Peyer's patch (tissue), 4 donors: Measurements from ENCODE around the gene SLC25A30. TPM values are rescaled to one million over a fixed set of nuclear protein-coding genes. Genes with fewer than 3 reads are reported as not detected.
"Not testable (repeated sequence)": the region's sequence is repeated elsewhere in the genome, so short reads cannot be mapped to it uniquely, and the experiment has no call there.

Source experiments
- DNase-seq, 3 donors: peaks; one replicate each; pipeline ENCODE4 v3.0.0-alpha.2; 2017 to 2019
- H3K27ac ChIP-seq, 4 donors: fragments of 200-600 bp; sonication (generic); one replicate each; pipeline ENCODE4 v1.5.1; 2016 to 2019
- H3K27me3 ChIP-seq, 2 donors: fragments of 200-600 bp; sonication (generic); one replicate each; pipeline ENCODE4 v1.5.1; 2019
- H3K36me3 ChIP-seq, 3 donors: fragments of 200-600 bp; sonication (generic); one replicate each; pipeline ENCODE4 v1.5.1; 2016 to 2019
- H3K4me1 ChIP-seq, 4 donors: fragments of 200-600 bp; sonication (generic); one replicate each; pipeline ENCODE4 v1.5.1; 2016 to 2019
- H3K4me3 ChIP-seq, 4 donors: fragments of 200-600 bp; sonication (generic); 1 replicate in 3 of 4; 2 replicates in 1 of 4; pipeline ENCODE4 v1.5.1; 2016 to 2019; ENCODE audit warnings: mild to moderate bottlenecking in 1 of 4
- H3K9me3 ChIP-seq, 4 donors: fragments of 200-600 bp; sonication (generic); one replicate each; pipeline ENCODE4 v1.5.1; 2016 to 2019; ENCODE audit warnings: mild to moderate bottlenecking in 1 of 4
- CTCF ChIP-seq, 6 experiments: fragments of 450-650 bp in 4 of 6; fragments of 200-600 bp in 2 of 6; sonication (generic) in 1 of 6; IDR thresholded peaks; one replicate each; pipeline ENCODE4 v1.5.1; 2017 to 2019; ENCODE audit warnings: antibody characterized with exemption in 6 of 6, mild to moderate bottlenecking in 3 of 6, moderate library complexity in 1 of 6
- POLR2A ChIP-seq, 2 donors: fragments of 450-650 bp; IDR thresholded peaks; one replicate each; pipeline ENCODE4 v1.5.1; 2017; ENCODE audit warnings: antibody characterized with exemption in 2 of 2, mild to moderate bottlenecking in 2 of 2, moderate library complexity in 2 of 2
- total RNA-seq, 4 donors: library from RNA; depleted of rRNA; stranded (reverse); fragments of >200 nt; gene quantifications; one replicate each; pipeline ENCODE4 v1.1.0, GENCODE V29; 2016

Gene SLC25A30
- total RNA-seq, 4 donors from 2014 or later = 5.5 to 16.5 (median 8.8) TPM

- peaks cover 0 to 12% (median 0%) of the 10 kb centered on the region in 4 donors for H3K4me1 ChIP-seq
- no peak overlapping the region for H3K27ac ChIP-seq
- peaks cover 0 to 53% (median 0%) of the 10 kb centered on the region in 3 donors for H3K36me3 ChIP-seq
- no peak overlapping the region for H3K4me3 ChIP-seq
- no peak for TF ChIP-seq POLR2A (IDR thresholded peaks at IDR 0.05)
- no peak for TF ChIP-seq CTCF (IDR thresholded peaks at IDR 0.05)
- DNase-seq = peak in 1 of 3 donors; percentile 72
- H3K9me3 ChIP-seq = no peaks in the 10 kb centered on the region
- H3K27me3 ChIP-seq = no peaks in the 10 kb centered on the region
Measured at GRCh38 chr13:45398877-45399276, 19.3 kb downstream of the SLC25A30 start.

GRCh38 chr13:45396533-45397095 is 21.6 kb downstream of the SLC25A30 start:
- no peaks in the 10 kb centered on the region for H3K27me3 ChIP-seq
- peak overlapping the region in 1 of 4 donors; percentile 41 for H3K27ac ChIP-seq
- H3K4me1 ChIP-seq = peaks cover 0 to 13% (median 0%) of the 10 kb centered on the region in 4 donors
- no peaks in the 10 kb centered on the region for H3K9me3 ChIP-seq
- DNase-seq = no peak
- peaks cover 0 to 40% (median 0%) of the 10 kb centered on the region in 3 donors for H3K36me3 ChIP-seq
- TF ChIP-seq CTCF (IDR thresholded peaks at IDR 0.05) = no peak
- TF ChIP-seq POLR2A (IDR thresholded peaks at IDR 0.05) = no peak
- no peak overlapping the region for H3K4me3 ChIP-seq

- Histone ChIP-seq H3K27me3 (no peaks in the 10 kb centered on the region), H3K36me3 (peaks cover 0 to 33% (median 0%) of the 10 kb centered on the region in 3 donors), H3K4me1 (peaks cover 0 to 13% (median 0%) of the 10 kb centered on the region in 4 donors), H3K4me3 (no peak overlapping the region), H3K9me3 (no peaks in the 10 kb centered on the region), H3K27ac (no peak overlapping the region)
- DNase-seq = peak in 2 of 3 donors; percentile 53 to 77
- TF ChIP-seq POLR2A (IDR thresholded peaks at IDR 0.05) = no peak
- peak in 5 of 6 experiments; percentile 14 to 56 (median 39) for TF ChIP-seq CTCF (IDR thresholded peaks at IDR 0.05)
Measured at GRCh38 chr13:45393941-45394570, 24.1 kb downstream of the SLC25A30 start.

- Histone ChIP-seq H3K9me3 (no peaks in the 10 kb centered on the region), H3K27ac (no peak overlapping the region), H3K36me3 (peaks cover 0 to 27% (median 0%) of the 10 kb centered on the region in 3 donors), H3K4me3 (no peak overlapping the region), H3K27me3 (no peaks in the 10 kb centered on the region), H3K4me1 (peaks cover 0 to 13% (median 0%) of the 10 kb centered on the region in 4 donors)
- no peak for DNase-seq
- TF ChIP-seq POLR2A (IDR thresholded peaks at IDR 0.05) = no peak
- no peak for TF ChIP-seq CTCF (IDR thresholded peaks at IDR 0.05)
Measured at GRCh38 chr13:45392811-45393210, 25.4 kb downstream of the SLC25A30 start.

- Histone ChIP-seq H3K4me1 (peaks cover 0 to 13% (median 0%) of the 10 kb centered on the region in 4 donors), H3K36me3 (peaks cover 0 to 19% (median 0%) of the 10 kb centered on the region in 3 donors), H3K9me3 (no peaks in the 10 kb centered on the region), H3K4me3 (no peak overlapping the region), H3K27ac (no peak overlapping the region), H3K27me3 (no peaks in the 10 kb centered on the region)
- no peak for TF ChIP-seq CTCF (IDR thresholded peaks at IDR 0.05)
- TF ChIP-seq POLR2A (IDR thresholded peaks at IDR 0.05) = no peak
- no peak for DNase-seq
Measured at GRCh38 chr13:45391926-45392325, 26.2 kb downstream of the SLC25A30 start.

GRCh38 chr13:45391128-45391527 is 27.0 kb downstream of the SLC25A30 start:
- not testable (repeated sequence) for H3K27me3 ChIP-seq, DNase-seq, H3K27ac ChIP-seq, H3K9me3 ChIP-seq, H3K4me3 ChIP-seq, H3K4me1 ChIP-seq
- H3K36me3 ChIP-seq = peaks cover 0 to 18% (median 0%) of the 10 kb centered on the region in 3 donors

- H3K36me3 ChIP-seq = peaks cover 0 to 13% (median 0%) of the 10 kb centered on the region in 3 donors
- H3K4me3 ChIP-seq, H3K27me3 ChIP-seq, H3K4me1 ChIP-seq, DNase-seq, H3K9me3 ChIP-seq, H3K27ac ChIP-seq: not testable (repeated sequence)
Measured at GRCh38 chr13:45390348-45390747, 27.8 kb downstream of the SLC25A30 start.
